ENCODE data around the gene SAMD13. TPM values are rescaled to one million over a fixed set of nuclear protein-coding genes. Genes with fewer than 3 reads are reported as not detected.
"Not testable (repeated sequence)": the region's sequence is repeated elsewhere in the genome, so short reads cannot be mapped to it uniquely, and the experiment has no call there.

Gene SAMD13
- total and polyA plus RNA-seq, 4 donors = 0.17 to 0.61 (median 0.17) TPM; not detected in 1

GRCh38 chr1:84283381-84283780, 18.1 kb upstream of the SAMD13 start (continued):
- TF ChIP-seq MAX (IDR thresholded peaks at IDR 0.05) (no peak), HNF4G (IDR thresholded peaks at IDR 0.05) (no peak), FOXA2 (IDR thresholded peaks at IDR 0.05) (no peak), ZBTB33 (IDR thresholded peaks at IDR 0.05) (no peak), ATF3 (IDR thresholded peaks at IDR 0.05) (no peak)

GRCh38 chr1:84286071-84286470, 15.4 kb upstream of the SAMD13 start:
- no peaks in the 10 kb centered on the region for H3K36me3 ChIP-seq (ENCODE audit: control insufficient read depth in 4 of 4, insufficient read depth in 3 of 4, low read depth in 1 of 4, low read length in 3 of 4)
- TF ChIP-seq FOXA1 (IDR thresholded peaks at IDR 0.05) (no peak), HNF4A (conservative IDR thresholded peaks at IDR 0.05) (no peak), CTCF (IDR thresholded peaks at IDR 0.05; ENCODE audit: low read depth, low read length, missing input control) (no peak), NR2F2 (IDR thresholded peaks at IDR 0.05) (no peak), RAD21 (IDR thresholded peaks at IDR 0.05) (no peak), RXRA (IDR thresholded peaks at IDR 0.05) (no peak), FOXA2 (IDR thresholded peaks at IDR 0.05) (no peak), SP1 (IDR thresholded peaks at IDR 0.05) (no peak), YY1 (IDR thresholded peaks at IDR 0.05) (no peak), EGR1 (IDR thresholded peaks at IDR 0.05; ENCODE audit: low read depth in 2 of 2) (no peak), HNF4G (IDR thresholded peaks at IDR 0.05) (no peak), TAF1 (conservative IDR thresholded peaks at IDR 0.05) (no peak), GABPA (IDR thresholded peaks at IDR 0.05 in 1 of 2, conservative IDR thresholded peaks at IDR 0.05 in 1 of 2) (no peak)

GRCh38 chr1:84287389-84287788, 14.1 kb upstream of the SAMD13 start:
- not testable (repeated sequence) for H3K4me3 ChIP-seq (ENCODE audit: low read depth in 1 of 3, low read length in 3 of 3); H3K27me3 ChIP-seq (ENCODE audit: control insufficient read depth in 4 of 4, insufficient read depth in 4 of 4, low read length in 3 of 4); H3K27ac ChIP-seq (ENCODE audit: low read depth in 1 of 2, low read length in 2 of 2); DNase-seq (ENCODE audit: low spot score); H3K36me3 ChIP-seq (ENCODE audit: control insufficient read depth in 4 of 4, insufficient read depth in 3 of 4, low read depth in 1 of 4, low read length in 3 of 4); H3K4me1 ChIP-seq (ENCODE audit: control insufficient read depth in 4 of 4, insufficient read depth in 4 of 4, low read length in 3 of 4); H3K9me3 ChIP-seq (ENCODE audit: control insufficient read depth in 4 of 4, low read length in 3 of 4); H3K9ac ChIP-seq (ENCODE audit: low read depth in 1 of 2, low read length in 2 of 2)
- 64% methylated on average over 3 of the region's 3 CpGs for WGBS

More at GRCh38 chr1:84286071-84286470, 15.4 kb upstream of the SAMD13 start:
- WGBS = 81% methylated on average over 1 of the region's 1 CpG
- Histone ChIP-seq H3K9ac (ENCODE audit: low read depth in 1 of 2, low read length in 2 of 2) (no peak overlapping the region), H3K9me3 (ENCODE audit: control insufficient read depth in 4 of 4, low read length in 3 of 4) (peaks cover 0 to 5% (median 2%) of the 10 kb centered on the region in 4 donors), H3K4me3 (ENCODE audit: low read depth in 1 of 3, low read length in 3 of 3) (no peak overlapping the region), H3K4me1 (ENCODE audit: control insufficient read depth in 4 of 4, insufficient read depth in 4 of 4, low read length in 3 of 4) (no peaks in the 10 kb centered on the region), H3K27ac (ENCODE audit: low read depth in 1 of 2, low read length in 2 of 2) (no peak overlapping the region), H3K27me3 (ENCODE audit: control insufficient read depth in 4 of 4, insufficient read depth in 4 of 4, low read length in 3 of 4) (no peaks in the 10 kb centered on the region)
- no peak for DNase-seq (ENCODE audit: low spot score)
